HG03097 (cell line): ENCODE data around the gene ZDHHC3.

ENCODE experiments used
- ATAC-seq: cut with Tn5 transposase; IDR thresholded peaks from one replicate; pipeline ENCODE4 v1.9.1; 2021; ENCODE audit not compliant: unreplicated experiment, low FRiP score

ZDHHC3 gene

GRCh38 chr3:44976002-44976815 is at the start of gene ZDHHC3, which contains the start of gene EXOSC7:
ZDHHC3 (minus strand) TSS chr3:44976174; CDS start chr3:44959436, 16,738 bp downstream.
EXOSC7 (plus strand) TSS chr3:44976244; CDS start chr3:44976278, 34 bp downstream.
- ATAC-seq: peak; percentile 61

DNA sequence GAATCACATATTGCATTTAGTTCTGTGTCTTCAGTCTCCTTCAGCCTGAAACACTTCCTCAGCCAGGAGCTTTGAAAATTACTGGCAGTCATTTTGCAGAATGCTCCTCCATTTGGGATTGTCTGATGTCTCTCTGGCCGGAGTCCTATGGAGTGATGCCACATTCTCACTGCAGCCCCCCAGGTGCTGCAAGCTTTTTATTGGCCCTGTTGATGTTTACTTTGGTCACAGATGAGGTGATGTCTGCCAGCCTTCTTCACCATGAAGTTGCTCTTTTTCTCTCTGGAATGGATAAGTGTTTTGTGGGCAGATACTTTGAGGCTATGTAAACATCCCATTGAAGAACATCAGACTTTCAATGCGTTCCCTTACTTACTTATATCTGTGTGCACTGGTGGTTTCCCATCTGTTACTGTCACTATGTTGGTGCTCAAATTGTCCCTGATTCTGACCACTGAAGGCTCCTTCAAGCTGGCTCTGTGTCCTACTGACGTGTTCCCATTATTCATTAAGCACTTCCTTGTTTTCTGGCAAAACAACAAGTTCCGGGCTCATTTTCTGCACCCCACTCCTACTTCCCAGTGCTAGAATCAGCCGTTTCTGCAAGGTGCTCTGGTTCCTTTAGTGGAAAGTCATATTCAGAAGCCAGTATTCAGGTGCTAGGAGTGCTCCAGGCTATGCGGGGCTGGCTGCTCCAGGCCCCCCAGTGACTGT is 48.7 kb upstream of the ZDHHC3 start:
- no peak for ATAC-seq

DNA sequence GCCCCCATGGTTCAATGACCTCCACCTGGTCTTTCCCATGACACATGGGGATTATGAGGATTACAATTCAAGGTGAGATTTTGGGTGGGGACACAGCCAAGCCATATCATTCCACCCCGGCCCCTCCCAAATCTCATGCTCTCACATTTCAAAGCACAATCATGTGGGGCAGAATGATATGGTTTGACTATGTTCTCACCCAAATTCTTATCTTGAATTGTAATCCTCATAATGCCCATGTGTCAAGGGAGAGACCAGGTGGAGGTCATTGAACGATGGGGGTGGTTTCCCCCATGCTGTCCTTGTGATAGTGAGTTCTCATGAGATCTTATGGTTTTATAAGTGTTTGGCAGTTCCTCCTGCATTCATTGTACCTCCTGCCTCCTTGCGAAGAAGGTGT is 47.7 kb upstream of the ZDHHC3 start:
- no peak for ATAC-seq

DNA sequence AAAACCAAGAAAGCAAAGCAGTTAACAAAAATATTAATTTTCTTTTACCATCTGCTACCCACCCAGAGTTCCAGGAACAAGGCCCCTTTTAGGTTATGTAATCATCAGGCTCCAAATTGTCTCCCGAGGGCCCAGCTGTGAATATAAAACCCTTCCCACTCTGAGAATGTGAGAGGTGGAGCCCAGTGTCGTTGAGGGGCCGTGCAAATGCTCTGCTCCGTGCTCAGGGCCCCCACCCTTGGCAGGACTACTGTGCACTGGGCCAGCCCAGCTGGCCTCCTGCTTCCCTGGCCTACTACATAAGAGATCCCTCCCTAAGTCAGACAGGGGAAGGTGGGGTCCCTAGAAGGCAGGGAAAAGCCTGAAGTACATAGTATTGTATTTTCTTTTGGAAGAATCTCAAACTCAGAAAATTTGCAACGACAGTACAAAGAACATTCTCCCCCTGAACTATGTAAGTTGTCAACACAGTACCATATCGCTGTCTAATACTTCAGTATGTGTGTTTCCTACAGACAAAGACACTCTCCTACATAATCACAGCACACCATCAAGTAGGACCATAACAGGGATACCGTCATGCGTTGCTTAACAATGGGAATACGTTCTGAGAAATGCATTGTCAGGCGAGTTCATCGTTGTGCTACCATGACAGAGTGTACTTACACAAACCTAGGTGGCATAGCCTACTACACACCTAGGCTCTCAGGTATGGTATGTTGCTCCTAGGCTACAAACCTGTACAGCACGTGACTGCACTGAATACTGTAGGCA is 45.7 kb upstream of the ZDHHC3 start:
- ATAC-seq: no peak

GRCh38 chr3:45020534-45020933 is 44.6 kb upstream of the ZDHHC3 start:
- no peak for ATAC-seq

DNA sequence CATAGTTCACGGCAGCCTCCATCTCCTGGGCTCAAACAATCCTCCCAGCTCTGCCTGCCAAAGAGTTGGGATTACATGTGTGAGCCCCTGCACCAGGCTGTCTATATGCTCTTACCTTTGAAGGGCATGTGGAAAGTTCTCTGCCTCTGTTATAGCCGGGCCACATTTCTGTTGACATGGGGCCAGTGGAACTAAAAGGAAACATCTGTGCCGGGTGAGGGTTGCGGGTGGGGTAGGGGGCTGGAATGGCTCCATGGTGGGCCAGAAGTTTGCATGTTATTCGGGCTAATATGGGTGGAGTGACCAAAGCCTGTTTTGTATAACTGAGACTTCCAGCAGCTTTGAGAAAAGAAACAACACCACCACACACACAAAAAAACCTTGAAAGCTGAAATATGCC is 41.8 kb upstream of the ZDHHC3 start:
- ATAC-seq: no peak

DNA sequence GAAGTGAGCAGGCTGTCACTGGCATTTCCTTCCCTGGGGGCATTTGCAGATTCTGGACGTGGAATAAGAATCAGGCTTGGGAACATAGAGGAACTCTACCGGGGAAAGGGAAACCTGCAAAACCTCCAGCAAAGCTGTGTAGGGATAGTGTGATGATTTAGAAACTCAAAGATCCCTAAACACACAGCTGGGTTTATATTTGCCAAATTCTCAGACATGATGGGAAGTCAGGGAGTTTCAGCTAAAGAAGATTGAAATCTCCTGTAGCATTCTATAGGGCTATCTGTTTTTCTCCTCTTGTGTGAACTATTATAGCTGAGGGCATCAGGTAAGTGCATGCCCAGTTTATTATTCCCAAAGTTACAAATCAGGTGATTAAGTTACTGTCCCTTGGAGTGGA is 40.9 kb upstream of the ZDHHC3 start:
- no peak for ATAC-seq

DNA sequence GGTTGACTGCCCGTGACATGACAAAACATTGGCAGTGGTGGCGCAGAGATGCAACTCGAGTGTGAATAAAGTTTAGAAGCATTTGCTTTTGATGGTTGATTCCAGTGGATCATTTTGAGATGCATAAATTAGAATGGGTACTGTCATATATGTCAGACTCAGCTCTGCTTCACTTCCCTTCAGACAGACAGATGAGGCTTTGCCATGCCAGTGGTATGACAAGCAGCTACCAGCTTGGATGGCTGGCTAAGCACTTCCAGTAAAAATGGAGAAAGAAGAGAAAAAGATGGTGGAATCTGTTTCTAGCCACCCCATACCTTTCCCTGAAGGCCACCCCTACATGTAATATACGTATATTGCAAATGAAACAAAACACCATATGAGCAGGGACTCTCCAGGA is 36.6 kb upstream of the ZDHHC3 start:
- ATAC-seq: no peak

GRCh38 chr3:45011756-45012508 is 36.0 kb upstream of the ZDHHC3 start:
- no peak for ATAC-seq

GRCh38 chr3:45010811-45011333 is 34.9 kb upstream of the ZDHHC3 start:
- ATAC-seq: no peak

GRCh38 chr3:45009868-45010267 is 33.9 kb upstream of the ZDHHC3 start:
- no peak for ATAC-seq

DNA sequence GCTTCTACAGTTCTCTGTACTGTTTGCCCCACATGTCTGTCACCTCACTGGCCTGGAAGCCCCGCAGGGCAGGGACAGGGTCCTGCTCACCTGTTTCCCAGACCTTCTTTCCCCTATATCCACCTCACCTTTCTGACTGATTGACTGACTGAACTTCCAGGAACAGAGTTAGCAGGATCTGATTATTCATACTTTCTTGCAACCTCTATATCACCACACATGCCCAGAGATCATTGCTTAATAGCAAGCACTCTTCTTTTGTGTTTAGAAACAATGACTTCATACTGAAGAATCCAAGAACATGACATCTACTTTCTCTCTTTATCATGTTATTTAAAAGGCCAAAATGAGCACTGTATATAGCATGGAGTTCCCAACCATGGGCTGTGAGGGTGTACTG is 32.1 kb upstream of the ZDHHC3 start:
- no peak for ATAC-seq

DNA sequence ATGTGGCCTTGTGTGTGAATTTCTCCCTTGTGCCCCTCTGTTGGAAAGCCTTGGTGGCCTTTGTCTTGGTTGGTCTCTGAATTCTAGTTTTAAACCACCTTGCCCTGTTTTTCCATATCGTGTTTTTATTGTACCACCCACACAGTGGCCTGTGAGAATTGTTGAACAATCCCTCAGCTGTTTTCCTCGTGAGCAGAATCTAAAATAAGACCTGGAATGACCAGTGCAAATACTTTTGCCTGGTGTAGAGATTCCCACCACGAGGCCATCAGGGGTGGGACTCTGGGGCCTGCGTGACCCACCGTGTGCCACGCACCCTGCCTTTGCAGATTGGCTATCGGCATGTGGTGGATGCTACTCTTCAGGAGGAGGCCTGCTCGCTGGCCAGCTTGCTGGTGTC is 31.1 kb upstream of the ZDHHC3 start:
- ATAC-seq: no peak

DNA sequence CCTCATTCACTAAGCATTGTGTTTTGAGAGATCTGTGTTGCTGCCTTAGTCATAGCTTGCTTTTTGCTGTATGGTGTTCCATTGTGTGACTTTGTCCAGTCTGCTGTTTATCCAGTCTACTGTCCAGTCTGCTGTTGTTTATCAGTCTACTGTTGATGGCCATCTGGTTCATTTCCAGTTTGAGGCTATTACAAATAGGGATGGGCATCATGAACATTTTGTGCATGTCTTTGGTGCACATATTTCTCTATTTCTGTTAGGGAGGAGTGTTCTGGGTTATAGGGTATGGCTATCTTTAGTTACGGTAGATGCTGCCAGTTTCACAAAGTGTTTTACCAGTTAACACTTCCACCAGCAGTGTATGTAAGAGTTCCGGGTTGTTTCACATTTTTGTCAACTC is 27.9 kb upstream of the ZDHHC3 start:
- no peak for ATAC-seq

DNA sequence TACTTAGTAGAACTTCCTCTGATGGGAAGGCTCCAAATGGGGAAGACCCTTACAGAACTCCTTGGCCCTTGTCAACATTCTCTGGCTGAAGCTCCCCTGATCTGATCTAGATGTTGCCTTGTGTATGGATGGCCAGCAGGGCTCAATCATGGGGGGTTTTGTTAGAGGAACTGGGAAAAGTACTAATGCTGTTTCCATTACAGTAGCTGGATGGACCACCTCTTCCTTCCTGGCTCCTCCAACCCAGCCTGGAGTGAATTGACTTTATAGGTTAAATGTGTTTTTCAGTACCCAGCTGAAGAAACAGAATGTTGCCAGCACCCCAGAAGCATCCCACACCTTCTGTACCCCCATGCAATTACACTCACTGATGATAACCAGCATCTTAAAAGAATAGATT is 27.4 kb upstream of the ZDHHC3 start:
- ATAC-seq: no peak

- no peak for ATAC-seq
These were observed 26.7 kb upstream of the ZDHHC3 start for GRCh38 chr3:45002720-45003119.

GRCh38 chr3:45002139-45002660 is 26.2 kb upstream of the ZDHHC3 start:
- ATAC-seq: no peak

DNA sequence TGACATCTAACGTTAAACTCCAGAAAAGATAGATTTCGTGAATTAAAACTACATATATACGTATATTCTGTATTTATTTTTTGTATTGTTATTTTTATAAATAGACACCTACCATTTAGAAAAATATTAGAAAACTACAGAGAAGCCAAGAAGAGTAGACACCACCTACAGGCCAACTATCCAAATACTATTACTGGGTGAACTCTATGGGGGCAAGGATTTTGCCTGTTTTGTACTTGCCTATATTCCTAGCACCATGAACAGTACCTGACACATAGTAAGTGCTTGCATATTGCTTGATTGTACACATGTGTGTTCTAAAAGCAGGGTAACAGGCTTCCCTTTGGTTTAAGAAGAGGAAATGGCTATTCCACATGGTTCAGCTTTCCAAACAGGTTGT is 25.8 kb upstream of the ZDHHC3 start:
- ATAC-seq: no peak

- no peak for ATAC-seq
These were observed 24.8 kb upstream of the ZDHHC3 start for GRCh38 chr3:45000823-45001222.

- ATAC-seq: no peak
These were observed 23.8 kb upstream of the ZDHHC3 start for GRCh38 chr3:44999782-45000181.
